ENCODE results near the gene PINK1. TPM values are rescaled to one million over a fixed set of nuclear protein-coding genes. Genes with fewer than 3 reads are reported as not detected.

Gene PINK1
- polyA plus RNA-seq, 1 donor from 2014 or later: 73.4 TPM

DNA sequence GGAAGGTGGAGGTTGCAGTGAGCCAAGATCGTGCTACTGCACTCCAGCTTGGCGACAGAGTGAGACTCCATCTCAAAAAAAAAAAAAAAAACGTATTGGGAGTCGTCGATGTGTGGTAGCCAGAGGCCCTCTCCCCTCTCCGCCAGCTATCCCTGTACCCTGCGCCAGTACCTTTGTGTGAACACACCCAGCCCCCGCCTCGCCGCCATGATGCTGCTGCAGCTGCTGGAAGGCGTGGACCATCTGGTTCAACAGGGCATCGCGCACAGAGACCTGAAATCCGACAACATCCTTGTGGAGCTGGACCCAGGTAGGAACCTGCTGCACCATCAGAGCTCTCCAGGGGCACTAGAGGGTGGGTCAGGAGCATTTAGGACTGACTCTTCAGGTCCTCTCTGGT, 12.2 kb downstream of the PINK1 start:
- TF ChIP-seq TAF1 (IDR thresholded peaks at IDR 0.05; ENCODE audit: low read depth) (no peak), EP300 (conservative IDR thresholded peaks at IDR 0.05; ENCODE audit: poor library complexity, severe bottlenecking) (no peak), MXI1 (conservative IDR thresholded peaks at IDR 0.05; ENCODE audit: poor library complexity, severe bottlenecking) (no peak), SMC3 (conservative IDR thresholded peaks at IDR 0.05; ENCODE audit: poor library complexity) (no peak), POLR2AphosphoS5 (IDR thresholded peaks at IDR 0.05) (no peak), RAD21 (conservative IDR thresholded peaks at IDR 0.05) (no peak), EZH2 (IDR thresholded peaks at IDR 0.05; ENCODE audit: borderline replicate concordance, insufficient read depth, low read length, poor library complexity, severe bottlenecking) (no peak)
- TF ChIP-seq, protein P1, sequence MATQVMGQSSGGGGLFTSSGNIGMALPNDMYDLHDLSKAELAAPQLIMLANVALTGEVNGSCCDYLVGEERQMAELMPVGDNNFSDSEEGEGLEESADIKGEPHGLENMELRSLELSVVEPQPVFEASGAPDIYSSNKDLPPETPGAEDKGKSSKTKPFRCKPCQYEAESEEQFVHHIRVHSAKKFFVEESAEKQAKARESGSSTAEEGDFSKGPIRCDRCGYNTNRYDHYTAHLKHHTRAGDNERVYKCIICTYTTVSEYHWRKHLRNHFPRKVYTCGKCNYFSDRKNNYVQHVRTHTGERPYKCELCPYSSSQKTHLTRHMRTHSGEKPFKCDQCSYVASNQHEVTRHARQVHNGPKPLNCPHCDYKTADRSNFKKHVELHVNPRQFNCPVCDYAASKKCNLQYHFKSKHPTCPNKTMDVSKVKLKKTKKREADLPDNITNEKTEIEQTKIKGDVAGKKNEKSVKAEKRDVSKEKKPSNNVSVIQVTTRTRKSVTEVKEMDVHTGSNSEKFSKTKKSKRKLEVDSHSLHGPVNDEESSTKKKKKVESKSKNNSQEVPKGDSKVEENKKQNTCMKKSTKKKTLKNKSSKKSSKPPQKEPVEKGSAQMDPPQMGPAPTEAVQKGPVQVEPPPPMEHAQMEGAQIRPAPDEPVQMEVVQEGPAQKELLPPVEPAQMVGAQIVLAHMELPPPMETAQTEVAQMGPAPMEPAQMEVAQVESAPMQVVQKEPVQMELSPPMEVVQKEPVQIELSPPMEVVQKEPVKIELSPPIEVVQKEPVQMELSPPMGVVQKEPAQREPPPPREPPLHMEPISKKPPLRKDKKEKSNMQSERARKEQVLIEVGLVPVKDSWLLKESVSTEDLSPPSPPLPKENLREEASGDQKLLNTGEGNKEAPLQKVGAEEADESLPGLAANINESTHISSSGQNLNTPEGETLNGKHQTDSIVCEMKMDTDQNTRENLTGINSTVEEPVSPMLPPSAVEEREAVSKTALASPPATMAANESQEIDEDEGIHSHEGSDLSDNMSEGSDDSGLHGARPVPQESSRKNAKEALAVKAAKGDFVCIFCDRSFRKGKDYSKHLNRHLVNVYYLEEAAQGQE (IDR thresholded peaks at IDR 0.05; ENCODE audit: borderline replicate concordance): no peak
- TF ChIP-seq, protein P2, sequence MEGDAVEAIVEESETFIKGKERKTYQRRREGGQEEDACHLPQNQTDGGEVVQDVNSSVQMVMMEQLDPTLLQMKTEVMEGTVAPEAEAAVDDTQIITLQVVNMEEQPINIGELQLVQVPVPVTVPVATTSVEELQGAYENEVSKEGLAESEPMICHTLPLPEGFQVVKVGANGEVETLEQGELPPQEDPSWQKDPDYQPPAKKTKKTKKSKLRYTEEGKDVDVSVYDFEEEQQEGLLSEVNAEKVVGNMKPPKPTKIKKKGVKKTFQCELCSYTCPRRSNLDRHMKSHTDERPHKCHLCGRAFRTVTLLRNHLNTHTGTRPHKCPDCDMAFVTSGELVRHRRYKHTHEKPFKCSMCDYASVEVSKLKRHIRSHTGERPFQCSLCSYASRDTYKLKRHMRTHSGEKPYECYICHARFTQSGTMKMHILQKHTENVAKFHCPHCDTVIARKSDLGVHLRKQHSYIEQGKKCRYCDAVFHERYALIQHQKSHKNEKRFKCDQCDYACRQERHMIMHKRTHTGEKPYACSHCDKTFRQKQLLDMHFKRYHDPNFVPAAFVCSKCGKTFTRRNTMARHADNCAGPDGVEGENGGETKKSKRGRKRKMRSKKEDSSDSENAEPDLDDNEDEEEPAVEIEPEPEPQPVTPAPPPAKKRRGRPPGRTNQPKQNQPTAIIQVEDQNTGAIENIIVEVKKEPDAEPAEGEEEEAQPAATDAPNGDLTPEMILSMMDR (IDR thresholded peaks at IDR 0.05; ENCODE audit: poor library complexity, severe bottlenecking): no peak
- no peak overlapping the region for H3K4me2 ChIP-seq (ENCODE audit: low read length)
- peaks cover 7% of the 10 kb centered on the region for H3K36me3 ChIP-seq (ENCODE audit: insufficient read depth, low read length)
- no peaks in the 10 kb centered on the region for H4K20me1 ChIP-seq (ENCODE audit: insufficient read depth)
- H3K9me2 ChIP-seq (ENCODE audit: insufficient read depth, low read length): no peaks in the 10 kb centered on the region
- H3K4me3 ChIP-seq (ENCODE audit: low read length): no peak overlapping the region
- no peak overlapping the region for H2AFZ ChIP-seq (ENCODE audit: low read depth, low read length)
- H3K9ac ChIP-seq (ENCODE audit: low read length): no peak overlapping the region
- no peaks in the 10 kb centered on the region for H3K79me2 ChIP-seq (replicated peaks; ENCODE audit: insufficient read depth, low read length)
- H3K27me3 ChIP-seq (ENCODE audit: insufficient read depth, low read depth, low read length): no peaks in the 10 kb centered on the region
- H3K9me3 ChIP-seq (ENCODE audit: low read length): no peaks in the 10 kb centered on the region
- H3K27ac ChIP-seq (ENCODE audit: low read length): no peak overlapping the region
- no peaks in the 10 kb centered on the region for H3F3A ChIP-seq (ENCODE audit: insufficient read depth, low read length, poor library complexity, severe bottlenecking)

DNA sequence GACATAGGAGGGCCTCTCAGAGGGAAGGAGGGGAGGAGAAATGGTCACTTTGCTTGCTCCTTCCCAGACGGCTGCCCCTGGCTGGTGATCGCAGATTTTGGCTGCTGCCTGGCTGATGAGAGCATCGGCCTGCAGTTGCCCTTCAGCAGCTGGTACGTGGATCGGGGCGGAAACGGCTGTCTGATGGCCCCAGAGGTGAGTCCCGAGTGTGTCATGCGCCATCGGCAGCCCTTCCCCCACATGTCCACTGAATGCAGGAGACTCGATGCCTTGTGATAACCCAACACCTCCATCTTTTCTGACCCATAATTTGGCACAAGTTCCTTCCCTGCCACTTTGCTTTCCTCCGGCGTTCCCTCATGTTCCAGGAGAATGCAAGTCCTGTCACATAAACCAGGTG, 15.2 kb downstream of the PINK1 start:
- Histone ChIP-seq H3K4me3 (ENCODE audit: low read length) (no peak overlapping the region), H2AFZ (ENCODE audit: low read depth, low read length) (no peak overlapping the region), H4K20me1 (ENCODE audit: insufficient read depth) (no peaks in the 10 kb centered on the region), H3K9me2 (ENCODE audit: insufficient read depth, low read length) (no peaks in the 10 kb centered on the region), H3K27me3 (ENCODE audit: insufficient read depth, low read depth, low read length) (no peaks in the 10 kb centered on the region), H3K9ac (ENCODE audit: low read length) (no peak overlapping the region), H3K79me2 (replicated peaks; ENCODE audit: insufficient read depth, low read length) (no peaks in the 10 kb centered on the region), H3F3A (ENCODE audit: insufficient read depth, low read length, poor library complexity, severe bottlenecking) (no peaks in the 10 kb centered on the region), H3K4me2 (ENCODE audit: low read length) (no peak overlapping the region), H3K36me3 (ENCODE audit: insufficient read depth, low read length) (peaks cover 2% of the 10 kb centered on the region), H3K27ac (ENCODE audit: low read length) (no peak overlapping the region), H3K9me3 (ENCODE audit: low read length) (no peaks in the 10 kb centered on the region)
- TF ChIP-seq, protein P2 (IDR thresholded peaks at IDR 0.05; ENCODE audit: poor library complexity, severe bottlenecking): no peak
- TF ChIP-seq EP300 (conservative IDR thresholded peaks at IDR 0.05; ENCODE audit: poor library complexity, severe bottlenecking) (no peak), MXI1 (conservative IDR thresholded peaks at IDR 0.05; ENCODE audit: poor library complexity, severe bottlenecking) (no peak), TAF1 (IDR thresholded peaks at IDR 0.05; ENCODE audit: low read depth) (no peak), EZH2 (IDR thresholded peaks at IDR 0.05; ENCODE audit: borderline replicate concordance, insufficient read depth, low read length, poor library complexity, severe bottlenecking) (no peak), RAD21 (conservative IDR thresholded peaks at IDR 0.05) (no peak)
- TF ChIP-seq, protein P1 (IDR thresholded peaks at IDR 0.05; ENCODE audit: borderline replicate concordance): no peak

Measured in neural cell (in vitro differentiated cells).